ENCODE data around the gene TLDC2. TPM values are rescaled to one million over a fixed set of nuclear protein-coding genes. Genes with fewer than 3 reads are reported as not detected.

Gene TLDC2
- total and polyA plus RNA-seq, 4 donors, result 0.05 to 0.33 (median 0.08) TPM; not detected in 1

Other genes starting within 250 kb of the TLDC2 start
- 1 to 10 TPM in 1 of 2 donors, under 1 TPM in 1; 0.59 to 1.6 TPM for gene SLA2, start 229.9 kb upstream of the TLDC2 start, total RNA-seq
- under 1 TPM; 0.18 to 0.24 TPM for gene SLA2, start 229.9 kb upstream of the TLDC2 start, polyA plus RNA-seq
- gene NDRG3, start 130.0 kb upstream of the TLDC2 start, total RNA-seq, result 1 to 10 TPM; 5.4 to 6.3 TPM
- 1 to 10 TPM; 3.1 to 3.7 TPM for gene NDRG3, start 130.0 kb upstream of the TLDC2 start, polyA plus RNA-seq
- gene DSN1, start 102.4 kb upstream of the TLDC2 start, total RNA-seq, result 10 to 100 TPM in 1 of 2 donors, 1 to 10 TPM in 1; 6.2 to 14.6 TPM
- 1 to 10 TPM; 3.5 to 4.0 TPM for gene DSN1, start 102.4 kb upstream of the TLDC2 start, polyA plus RNA-seq
- gene SAMHD1, start 75.6 kb downstream of the TLDC2 start, total RNA-seq, result 10 to 100 TPM; 39.7 to 51.2 TPM
- 10 to 100 TPM; 14.7 to 15.8 TPM for gene SAMHD1, start 75.6 kb downstream of the TLDC2 start, polyA plus RNA-seq
- 10 to 100 TPM in 1 of 2 donors, 1 to 10 TPM in 1; 3.3 to 14.7 TPM for gene RBL1, start 219.9 kb downstream of the TLDC2 start, total RNA-seq
- under 1 TPM; 0.60 to 0.71 TPM for gene RBL1, start 219.9 kb downstream of the TLDC2 start, polyA plus RNA-seq